ENCODE data around the gene KLF9.

KLF9 gene

DNA sequence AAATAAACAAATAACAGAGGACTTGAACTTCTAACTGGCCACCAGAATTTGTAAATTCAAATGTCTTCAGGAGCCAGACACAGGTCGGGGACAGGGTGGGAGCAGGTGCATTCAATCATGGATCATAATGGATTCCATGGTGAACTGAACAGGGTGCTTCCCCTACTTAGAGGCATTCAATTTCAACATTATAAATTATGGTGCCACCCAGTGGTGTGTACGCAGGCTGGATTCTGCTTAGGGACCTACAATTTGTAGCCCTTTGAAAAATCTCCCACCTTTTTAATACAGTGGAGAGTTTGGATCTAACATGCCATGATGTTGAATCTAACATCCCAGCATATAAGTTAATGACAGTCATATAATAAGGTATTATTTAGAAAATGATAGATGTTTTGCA, 22.3 kb downstream of the KLF9 start:
- Histone ChIP-seq H3K9me3 (ENCODE audit: low read length) (no peaks in the 10 kb centered on the region), H3K4me1 (ENCODE audit: insufficient read depth, low read length, severe bottlenecking) (no peaks in the 10 kb centered on the region), H3F3A (ENCODE audit: insufficient read depth, low read length) (no peaks in the 10 kb centered on the region), H3K27me3 (ENCODE audit: insufficient read depth, low read length) (no peaks in the 10 kb centered on the region), H4K20me1 (ENCODE audit: insufficient read depth, low read length) (no peaks in the 10 kb centered on the region), H2AFZ (ENCODE audit: low read length) (no peak overlapping the region), H3K36me3 (ENCODE audit: insufficient read depth, low read length) (no peaks in the 10 kb centered on the region), H3K27ac (ENCODE audit: low read depth, low read length, poor library complexity, severe bottlenecking) (no peak overlapping the region), H3K79me2 (ENCODE audit: insufficient read depth, low read length) (no peaks in the 10 kb centered on the region), H3K4me2 (ENCODE audit: low read length) (no peak overlapping the region), H3K9me2 (ENCODE audit: low read depth, low read length) (no peaks in the 10 kb centered on the region), H3K4me3 (ENCODE audit: low read depth, low read length, poor library complexity, severe bottlenecking) (no peak overlapping the region), H3K9ac (ENCODE audit: low read length) (no peak overlapping the region)
- no peak for TF ChIP-seq EZH2 (IDR thresholded peaks at IDR 0.05; ENCODE audit: borderline replicate concordance, low read length)
- TF ChIP-seq, protein P1, sequence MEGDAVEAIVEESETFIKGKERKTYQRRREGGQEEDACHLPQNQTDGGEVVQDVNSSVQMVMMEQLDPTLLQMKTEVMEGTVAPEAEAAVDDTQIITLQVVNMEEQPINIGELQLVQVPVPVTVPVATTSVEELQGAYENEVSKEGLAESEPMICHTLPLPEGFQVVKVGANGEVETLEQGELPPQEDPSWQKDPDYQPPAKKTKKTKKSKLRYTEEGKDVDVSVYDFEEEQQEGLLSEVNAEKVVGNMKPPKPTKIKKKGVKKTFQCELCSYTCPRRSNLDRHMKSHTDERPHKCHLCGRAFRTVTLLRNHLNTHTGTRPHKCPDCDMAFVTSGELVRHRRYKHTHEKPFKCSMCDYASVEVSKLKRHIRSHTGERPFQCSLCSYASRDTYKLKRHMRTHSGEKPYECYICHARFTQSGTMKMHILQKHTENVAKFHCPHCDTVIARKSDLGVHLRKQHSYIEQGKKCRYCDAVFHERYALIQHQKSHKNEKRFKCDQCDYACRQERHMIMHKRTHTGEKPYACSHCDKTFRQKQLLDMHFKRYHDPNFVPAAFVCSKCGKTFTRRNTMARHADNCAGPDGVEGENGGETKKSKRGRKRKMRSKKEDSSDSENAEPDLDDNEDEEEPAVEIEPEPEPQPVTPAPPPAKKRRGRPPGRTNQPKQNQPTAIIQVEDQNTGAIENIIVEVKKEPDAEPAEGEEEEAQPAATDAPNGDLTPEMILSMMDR (IDR thresholded peaks at IDR 0.05; ENCODE audit: low read length): peak; percentile 57

DNA sequence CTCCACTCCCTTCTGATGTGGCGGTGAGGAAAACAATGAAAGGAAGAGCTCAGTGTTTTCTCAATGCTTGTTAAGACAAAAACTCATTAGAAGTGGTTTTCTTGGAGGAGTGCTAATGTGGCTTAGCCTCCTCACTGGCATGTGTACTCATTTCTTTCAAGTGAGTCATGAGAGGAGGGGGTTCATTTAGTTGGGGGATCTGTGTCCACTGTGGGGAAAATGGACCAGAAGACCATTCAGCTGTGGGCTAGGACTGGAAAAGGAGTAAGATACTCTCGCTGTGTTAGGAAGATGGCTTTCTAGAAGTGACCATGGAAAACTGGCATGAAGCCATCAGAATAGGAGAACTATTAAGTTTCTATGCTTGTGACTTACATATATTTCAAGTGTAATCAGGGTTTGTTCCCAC, 23.5 kb downstream of the KLF9 start:
- no peaks in the 10 kb centered on the region for H3K9me2 ChIP-seq (ENCODE audit: low read depth, low read length)
- no peak overlapping the region for H3K4me2 ChIP-seq (ENCODE audit: low read length)
- no peaks in the 10 kb centered on the region for H4K20me1 ChIP-seq (ENCODE audit: insufficient read depth, low read length)
- H2AFZ ChIP-seq (ENCODE audit: low read length): no peak overlapping the region
- H3K4me3 ChIP-seq (ENCODE audit: low read depth, low read length, poor library complexity, severe bottlenecking): no peak overlapping the region
- H3K27me3 ChIP-seq (ENCODE audit: insufficient read depth, low read length): no peaks in the 10 kb centered on the region
- no peak overlapping the region for H3K9ac ChIP-seq (ENCODE audit: low read length)
- no peaks in the 10 kb centered on the region for H3K9me3 ChIP-seq (ENCODE audit: low read length)
- no peaks in the 10 kb centered on the region for H3K4me1 ChIP-seq (ENCODE audit: insufficient read depth, low read length, severe bottlenecking)
- H3K79me2 ChIP-seq (ENCODE audit: insufficient read depth, low read length): no peaks in the 10 kb centered on the region
- no peak overlapping the region for H3K27ac ChIP-seq (ENCODE audit: low read depth, low read length, poor library complexity, severe bottlenecking)
- no peaks in the 10 kb centered on the region for H3K36me3 ChIP-seq (ENCODE audit: insufficient read depth, low read length)
- H3F3A ChIP-seq (ENCODE audit: insufficient read depth, low read length): no peaks in the 10 kb centered on the region
- TF ChIP-seq, protein P1 (IDR thresholded peaks at IDR 0.05; ENCODE audit: low read length): no peak
- no peak for TF ChIP-seq EZH2 (IDR thresholded peaks at IDR 0.05; ENCODE audit: borderline replicate concordance, low read length)

DNA sequence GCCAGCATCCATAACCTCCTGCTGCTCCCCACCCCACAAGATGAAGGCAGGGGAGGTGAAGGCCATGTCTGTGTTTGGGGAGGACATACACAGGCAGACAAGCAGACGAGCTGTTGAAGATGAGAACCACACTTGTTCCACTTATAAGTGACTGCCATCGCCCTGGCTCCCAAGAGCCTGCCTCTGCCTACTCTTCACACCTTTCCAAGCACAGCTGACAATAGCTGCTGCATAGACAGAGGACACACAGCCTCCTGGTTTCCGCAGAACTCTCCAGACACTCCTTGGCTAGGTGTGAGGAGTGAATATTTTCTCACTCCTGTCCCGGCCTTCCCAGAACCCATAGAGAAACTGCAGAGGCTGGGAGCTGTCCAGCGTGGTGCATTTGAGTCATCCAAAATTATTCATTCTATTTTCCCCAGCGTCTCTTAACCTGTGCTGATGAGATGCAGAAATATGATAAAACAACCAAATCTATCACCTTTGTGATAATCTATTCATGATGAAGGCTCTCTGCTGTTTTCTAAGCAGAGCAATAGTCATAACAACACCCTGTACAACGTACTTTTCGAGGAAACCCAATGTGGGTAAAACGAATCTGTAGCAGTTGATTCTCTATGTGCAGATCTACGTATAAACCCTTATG, 24.7 kb downstream of the KLF9 start:
- Histone ChIP-seq H3F3A (ENCODE audit: insufficient read depth, low read length) (no peaks in the 10 kb centered on the region), H2AFZ (ENCODE audit: low read length) (no peak overlapping the region), H3K4me2 (ENCODE audit: low read length) (no peak overlapping the region), H3K27me3 (ENCODE audit: insufficient read depth, low read length) (no peaks in the 10 kb centered on the region), H3K4me3 (ENCODE audit: low read depth, low read length, poor library complexity, severe bottlenecking) (no peak overlapping the region), H3K9me3 (ENCODE audit: low read length) (no peaks in the 10 kb centered on the region), H3K9ac (ENCODE audit: low read length) (no peak overlapping the region), H4K20me1 (ENCODE audit: insufficient read depth, low read length) (no peaks in the 10 kb centered on the region), H3K79me2 (ENCODE audit: insufficient read depth, low read length) (no peaks in the 10 kb centered on the region), H3K36me3 (ENCODE audit: insufficient read depth, low read length) (no peaks in the 10 kb centered on the region), H3K27ac (ENCODE audit: low read depth, low read length, poor library complexity, severe bottlenecking) (no peak overlapping the region), H3K9me2 (ENCODE audit: low read depth, low read length) (no peaks in the 10 kb centered on the region), H3K4me1 (ENCODE audit: insufficient read depth, low read length, severe bottlenecking) (no peaks in the 10 kb centered on the region)
- TF ChIP-seq, protein P1 (IDR thresholded peaks at IDR 0.05; ENCODE audit: low read length): no peak
- TF ChIP-seq EZH2 (IDR thresholded peaks at IDR 0.05; ENCODE audit: borderline replicate concordance, low read length): no peak
